WI38 (cell line): ENCODE data around the gene GPR173.

ENCODE experiments used
- H3K4me3 ChIP-seq: 2 replicates; pipeline ENCODE4 v1.5.1; 2011; ENCODE audit warnings: low read depth, mild to moderate bottlenecking, control low read depth, low read length
- TF ChIP-seq, protein P1 (sequence below): IDR thresholded peaks from 2 replicates; pipeline ENCODE4 v1.5.1; 2012; ENCODE audit warnings: low read depth, mild to moderate bottlenecking, control low read depth, low read length

Gene GPR173

DNA sequence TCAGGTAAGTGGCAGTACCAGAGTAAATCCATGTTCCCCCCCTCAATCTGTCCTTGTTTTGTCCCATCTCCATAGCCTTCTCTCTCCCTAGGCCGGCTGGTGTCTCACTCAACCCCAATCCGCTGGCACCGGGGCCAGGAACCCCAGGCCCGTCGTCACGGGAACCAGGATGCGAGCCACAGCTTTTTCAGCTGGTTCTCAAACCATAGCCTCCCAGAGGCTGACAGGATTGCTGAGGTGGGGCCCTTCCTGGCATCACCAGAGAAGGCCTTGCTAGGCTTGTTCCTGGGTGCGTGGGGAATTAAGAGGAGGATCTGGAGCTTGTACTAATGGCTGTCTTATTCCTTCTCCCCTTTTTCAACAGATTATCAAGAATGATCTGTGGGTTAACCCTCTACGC is 36.3 kb downstream of the GPR173 start:
- TF ChIP-seq, protein P1, sequence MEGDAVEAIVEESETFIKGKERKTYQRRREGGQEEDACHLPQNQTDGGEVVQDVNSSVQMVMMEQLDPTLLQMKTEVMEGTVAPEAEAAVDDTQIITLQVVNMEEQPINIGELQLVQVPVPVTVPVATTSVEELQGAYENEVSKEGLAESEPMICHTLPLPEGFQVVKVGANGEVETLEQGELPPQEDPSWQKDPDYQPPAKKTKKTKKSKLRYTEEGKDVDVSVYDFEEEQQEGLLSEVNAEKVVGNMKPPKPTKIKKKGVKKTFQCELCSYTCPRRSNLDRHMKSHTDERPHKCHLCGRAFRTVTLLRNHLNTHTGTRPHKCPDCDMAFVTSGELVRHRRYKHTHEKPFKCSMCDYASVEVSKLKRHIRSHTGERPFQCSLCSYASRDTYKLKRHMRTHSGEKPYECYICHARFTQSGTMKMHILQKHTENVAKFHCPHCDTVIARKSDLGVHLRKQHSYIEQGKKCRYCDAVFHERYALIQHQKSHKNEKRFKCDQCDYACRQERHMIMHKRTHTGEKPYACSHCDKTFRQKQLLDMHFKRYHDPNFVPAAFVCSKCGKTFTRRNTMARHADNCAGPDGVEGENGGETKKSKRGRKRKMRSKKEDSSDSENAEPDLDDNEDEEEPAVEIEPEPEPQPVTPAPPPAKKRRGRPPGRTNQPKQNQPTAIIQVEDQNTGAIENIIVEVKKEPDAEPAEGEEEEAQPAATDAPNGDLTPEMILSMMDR: no peak
- no peak overlapping the region for H3K4me3 ChIP-seq

GRCh38 chrX:53085661-53086229 is 37.2 kb downstream of the GPR173 start:
- no peak overlapping the region for H3K4me3 ChIP-seq
- TF ChIP-seq, protein P1: no peak

DNA sequence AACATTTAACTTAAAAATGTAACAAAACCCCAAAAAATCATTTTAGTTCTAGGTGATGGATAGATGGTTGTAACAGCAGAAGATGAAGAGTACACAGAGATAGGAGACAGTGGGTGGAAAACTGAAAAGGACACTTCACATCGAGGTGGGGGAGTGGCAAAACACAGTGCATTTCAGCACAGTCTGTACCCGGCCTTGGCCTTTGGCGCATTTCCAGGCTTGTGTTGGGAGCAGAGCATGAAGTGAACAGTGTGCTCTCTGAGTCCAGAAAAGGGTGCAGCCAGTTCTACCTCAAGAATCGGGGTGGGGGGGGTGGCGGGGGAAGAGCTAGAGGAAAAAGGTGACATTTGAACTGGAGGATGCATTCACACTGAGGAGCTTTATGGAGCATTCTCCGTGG is 37.9 kb downstream of the GPR173 start:
- no peak overlapping the region for H3K4me3 ChIP-seq
- TF ChIP-seq, protein P1: no peak

DNA sequence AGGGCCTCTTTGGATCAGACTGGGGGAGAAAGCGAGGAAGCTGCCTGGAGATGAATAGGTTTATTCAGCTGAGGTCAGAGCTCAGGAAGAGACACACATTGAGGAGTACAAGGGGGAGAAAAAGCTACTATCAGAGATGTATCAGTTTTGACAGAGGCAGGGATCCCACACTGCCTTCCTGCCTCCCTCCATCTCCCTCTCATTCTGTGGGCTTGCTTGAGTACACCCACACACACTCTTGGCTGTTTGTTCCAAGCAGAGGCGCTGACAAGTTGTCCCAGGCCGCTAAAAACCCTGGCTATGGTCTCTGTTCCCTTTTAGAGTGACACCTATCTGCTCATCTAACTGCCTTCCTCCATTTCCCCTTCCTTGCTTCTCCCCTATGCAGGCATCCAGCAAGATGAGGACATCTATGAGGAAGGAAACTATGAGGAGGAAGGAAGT is 38.8 kb downstream of the GPR173 start:
- TF ChIP-seq, protein P1: no peak

DNA sequence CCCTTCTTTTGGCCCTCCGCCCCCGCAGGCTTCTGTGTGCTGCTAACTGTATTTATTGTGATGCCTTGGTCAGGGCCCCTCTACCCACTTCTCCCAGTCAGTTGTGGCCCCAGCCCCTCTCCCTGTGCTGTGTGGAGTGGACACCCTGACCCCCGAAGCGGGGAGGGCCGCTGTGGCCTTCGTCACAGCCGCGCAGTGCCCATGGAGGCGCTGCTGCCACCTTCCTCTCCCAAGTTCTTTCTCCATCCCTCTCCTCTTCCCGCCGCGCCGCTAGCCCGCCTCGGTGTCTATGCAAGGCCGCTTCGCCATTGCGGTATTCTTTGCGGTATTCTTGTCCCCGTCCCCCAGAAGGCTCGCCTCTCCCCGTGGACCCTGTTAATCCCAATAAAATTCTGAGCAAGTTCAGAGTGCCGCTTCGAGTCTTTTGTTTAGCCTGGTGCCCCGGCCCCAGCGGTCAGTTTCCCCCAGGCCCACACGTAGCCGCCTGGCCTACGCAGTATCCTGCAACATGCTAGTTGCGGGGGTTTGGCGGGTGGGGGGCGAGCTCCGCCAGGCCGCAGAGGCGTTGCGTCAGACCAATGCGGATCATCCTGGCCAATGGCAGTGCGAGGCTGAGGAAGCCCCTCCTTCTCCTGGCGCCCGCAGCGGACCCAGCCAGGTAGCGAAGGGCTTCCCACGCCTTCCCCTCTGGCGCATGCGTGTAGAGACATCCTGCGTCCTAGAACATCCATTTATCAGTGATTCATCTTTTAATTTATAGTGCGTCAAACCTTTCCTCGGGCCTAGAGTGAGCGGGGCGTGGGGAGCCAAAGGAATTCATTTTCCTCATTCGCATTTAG is 39.8 kb downstream of the GPR173 start:
- peak overlapping the region; percentile 47 for H3K4me3 ChIP-seq
- TF ChIP-seq, protein P1: no peak

More for the DNA sequence above, 38.8 kb downstream of the GPR173 start:
- no peak overlapping the region for H3K4me3 ChIP-seq

GRCh38 chrX:53089224-53089842 is 40.7 kb downstream of the GPR173 start:
- peak overlapping the region; percentile 47 for H3K4me3 ChIP-seq
- TF ChIP-seq, protein P1: peak; percentile 95

- TF ChIP-seq, protein P1: no peak
Measured at GRCh38 chrX:53089925-53090324, 41.3 kb downstream of the GPR173 start.

More at GRCh38 chrX:53089925-53090324, 41.3 kb downstream of the GPR173 start:
- no peak overlapping the region for H3K4me3 ChIP-seq
